NCI-H345 (cell line): ENCODE data around the gene DAPK2.
A peak's percentile ranks its signal among the peaks of the same experiment; 100 is the strongest.

Experiments
- DNase-seq: peaks from one replicate; lab custom pipeline; 2025; lab: John Stamatoyannopoulos, UW

DAPK2 gene

GRCh38 chr15:63893866-63894661 is 152.2 kb downstream of the DAPK2 start:
- DNase-seq = no peak

DNA sequence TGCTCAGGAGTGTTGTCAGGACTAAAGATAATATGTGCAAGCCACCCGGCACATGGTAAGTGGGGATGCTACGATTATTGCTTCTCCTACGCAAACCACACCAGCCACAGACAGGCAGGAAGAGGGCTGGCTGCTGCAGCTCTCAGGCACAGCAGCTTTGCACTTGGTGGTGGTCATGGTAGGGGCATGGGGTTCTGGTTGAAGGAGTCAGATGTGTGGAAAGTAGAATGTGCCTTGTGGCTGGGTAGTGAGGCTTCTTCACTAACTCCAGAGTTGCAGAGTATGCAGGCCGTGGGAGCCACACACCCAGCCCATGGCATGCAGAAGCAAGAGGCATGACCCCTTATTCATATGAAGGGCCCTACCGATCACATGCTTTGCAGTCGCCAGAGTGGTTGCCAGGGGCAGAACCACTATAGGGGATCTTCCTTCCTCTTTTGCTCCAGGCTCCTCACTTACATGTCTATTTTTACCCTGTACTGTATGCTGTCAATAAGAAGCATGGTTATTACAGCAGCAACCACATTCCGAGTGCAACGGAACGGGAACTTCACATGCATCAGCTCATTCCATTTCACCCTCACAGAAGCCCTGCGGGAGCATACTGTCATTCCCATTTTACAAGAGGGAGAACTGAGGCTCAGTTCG is 153.4 kb downstream of the DAPK2 start:
- no peak for DNase-seq

DNA sequence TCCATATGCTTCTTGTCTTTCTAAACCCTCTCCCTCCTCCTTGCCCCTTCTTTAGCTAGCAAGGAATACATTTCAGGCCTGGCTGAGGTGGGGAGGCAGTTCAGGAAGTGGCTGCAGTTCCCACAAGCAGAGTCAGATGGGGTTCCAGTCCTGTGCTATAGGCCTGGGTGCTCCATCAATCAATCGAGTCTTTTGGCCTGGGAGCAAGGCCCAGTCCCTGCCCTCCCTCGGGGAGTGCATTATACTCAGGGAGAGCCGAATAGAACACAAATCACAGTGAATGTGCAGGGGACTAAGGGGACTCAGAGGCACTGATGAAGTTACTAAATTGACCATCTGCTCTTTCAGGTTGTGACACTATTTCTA is 154.5 kb downstream of the DAPK2 start:
- DNase-seq = no peak

- peak; percentile 42 for DNase-seq
Measured at GRCh38 chr15:63891079-63891767, 155.1 kb downstream of the DAPK2 start.

- no peak for DNase-seq
Measured at GRCh38 chr15:63890617-63891016, 155.7 kb downstream of the DAPK2 start.

- no peak for DNase-seq
Measured at GRCh38 chr15:63889831-63890230, 156.5 kb downstream of the DAPK2 start.

DNA sequence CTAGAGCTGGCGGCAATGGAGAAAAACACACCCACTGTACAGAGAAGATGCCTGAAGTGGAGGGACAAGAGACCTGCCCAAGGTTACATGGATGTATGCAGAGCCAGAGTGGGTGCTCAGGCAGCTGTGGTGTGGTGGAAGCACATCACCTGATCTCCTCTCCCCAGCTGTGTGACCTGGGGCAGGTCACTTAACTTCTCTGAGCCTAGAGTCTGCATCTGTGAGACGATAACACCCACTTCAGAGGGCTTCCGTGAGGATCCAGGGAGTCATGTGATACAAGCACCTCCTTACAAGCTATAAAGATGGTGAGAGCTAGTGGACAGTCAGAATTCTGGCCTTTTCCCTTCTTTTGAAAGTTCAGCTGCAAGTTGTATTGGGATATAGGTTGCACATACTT is 157.5 kb downstream of the DAPK2 start:
- no peak for DNase-seq

DNA sequence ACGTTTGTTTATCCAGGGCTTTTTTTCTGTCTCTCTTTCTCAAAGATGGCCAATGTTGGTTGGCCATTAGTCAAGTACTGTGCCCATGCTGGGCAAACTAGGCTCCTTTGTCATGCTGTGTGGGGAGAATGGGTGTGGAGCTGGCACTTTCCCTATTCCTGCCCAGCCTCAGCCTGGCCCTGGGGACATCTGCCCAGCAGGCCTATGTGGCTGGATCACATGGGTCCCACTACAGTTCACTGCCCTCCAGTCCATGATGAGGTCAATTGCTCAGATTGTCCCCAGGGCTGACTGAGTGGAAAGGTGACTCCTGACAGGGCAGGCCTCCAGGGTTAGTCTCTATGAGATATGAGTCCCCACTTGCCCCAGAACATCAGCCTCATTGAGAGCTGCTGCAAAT is 158.1 kb downstream of the DAPK2 start:
- DNase-seq = no peak

GRCh38 chr15:63887630-63888029 is 158.7 kb downstream of the DAPK2 start:
- DNase-seq = no peak

DNA sequence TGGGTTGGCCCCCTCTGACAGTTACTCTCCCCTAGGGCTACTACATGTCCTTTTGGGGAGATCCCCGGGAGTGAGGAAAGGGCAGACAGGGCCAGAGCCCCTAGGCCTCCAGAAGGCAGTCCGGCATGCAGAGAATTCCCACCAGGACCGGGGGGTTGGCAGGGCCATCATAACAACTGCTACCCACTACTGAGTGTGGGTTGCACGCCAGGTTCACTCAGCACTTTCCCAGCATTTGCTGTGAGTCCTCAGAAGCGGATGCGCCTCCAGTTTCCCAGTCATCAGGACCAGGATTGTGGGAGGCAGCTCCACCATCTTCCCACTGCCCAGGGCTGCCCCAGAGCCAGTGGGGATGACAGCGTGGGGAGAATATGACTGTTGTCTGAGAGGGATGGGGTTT is 161.3 kb downstream of the DAPK2 start:
- DNase-seq = no peak

DNA sequence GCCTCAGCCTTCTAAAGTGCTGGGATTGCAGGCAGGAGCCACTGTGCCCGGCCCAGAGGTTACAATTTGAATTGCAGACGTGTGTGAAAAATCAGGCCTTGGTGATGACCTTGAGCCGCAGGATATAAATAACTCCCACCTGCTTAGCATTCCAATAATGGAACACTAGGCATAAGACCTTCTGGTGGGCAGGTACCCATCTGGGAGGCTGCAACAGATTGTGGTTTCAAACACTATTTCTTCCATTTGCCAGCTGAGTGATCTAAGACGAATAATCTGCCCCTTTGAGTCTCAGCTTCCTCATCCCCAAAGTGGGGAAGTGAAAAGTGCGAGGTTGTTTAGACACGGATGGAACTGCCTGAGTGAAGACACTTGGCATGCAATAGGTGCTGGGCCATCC is 164.9 kb downstream of the DAPK2 start:
- no peak for DNase-seq

GRCh38 chr15:63880744-63881143 is 165.5 kb downstream of the DAPK2 start:
- DNase-seq = no peak

GRCh38 chr15:63879995-63880394 is 166.3 kb downstream of the DAPK2 start:
- no peak for DNase-seq

DNA sequence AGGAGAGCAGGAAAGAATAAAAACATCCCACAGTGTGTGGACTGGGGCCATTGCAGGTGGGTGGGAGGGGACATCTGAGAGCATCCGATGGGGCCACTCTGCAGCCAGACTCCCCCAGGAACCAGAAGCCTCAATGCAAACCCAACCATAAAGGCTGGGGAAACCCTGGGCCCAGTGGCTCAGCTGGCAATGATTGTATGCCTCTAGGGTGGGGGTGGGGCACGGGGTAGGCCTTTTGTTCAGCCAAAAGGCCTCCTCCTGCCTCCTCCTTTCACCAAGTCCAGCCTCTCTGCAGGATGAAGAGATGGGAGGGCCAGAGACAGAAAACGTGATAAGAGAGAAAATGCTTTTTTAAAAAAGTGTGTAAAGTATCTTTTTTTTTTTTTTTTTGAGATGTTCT is 167.1 kb downstream of the DAPK2 start:
- no peak for DNase-seq

DNA sequence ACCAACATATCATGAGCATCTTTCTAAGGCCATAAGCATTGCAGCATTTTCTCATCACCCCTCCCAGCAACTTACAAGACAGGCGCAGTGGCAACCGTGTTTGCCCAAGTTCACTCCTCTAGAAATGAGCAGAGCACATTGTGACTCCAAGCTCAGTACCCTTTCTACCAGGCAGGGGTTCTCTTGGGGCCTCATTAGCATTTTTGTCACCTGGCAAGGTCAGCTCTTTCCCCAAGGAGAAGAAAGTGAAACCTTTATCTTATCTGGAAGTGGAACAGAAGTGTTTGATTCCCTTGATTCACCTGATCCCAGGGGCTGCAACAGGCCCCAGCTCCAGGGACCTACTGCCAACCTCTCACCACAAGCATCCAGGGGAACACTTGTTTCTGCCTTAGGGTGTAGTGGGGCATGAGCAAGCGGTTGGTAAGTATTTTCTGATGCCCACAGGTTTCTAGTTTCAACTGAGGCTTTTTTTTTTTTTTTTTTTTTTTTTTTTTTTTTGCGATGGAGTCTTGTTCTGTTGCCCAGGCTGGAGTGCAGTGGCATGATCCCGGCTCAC is 168.5 kb downstream of the DAPK2 start:
- no peak for DNase-seq

DNA sequence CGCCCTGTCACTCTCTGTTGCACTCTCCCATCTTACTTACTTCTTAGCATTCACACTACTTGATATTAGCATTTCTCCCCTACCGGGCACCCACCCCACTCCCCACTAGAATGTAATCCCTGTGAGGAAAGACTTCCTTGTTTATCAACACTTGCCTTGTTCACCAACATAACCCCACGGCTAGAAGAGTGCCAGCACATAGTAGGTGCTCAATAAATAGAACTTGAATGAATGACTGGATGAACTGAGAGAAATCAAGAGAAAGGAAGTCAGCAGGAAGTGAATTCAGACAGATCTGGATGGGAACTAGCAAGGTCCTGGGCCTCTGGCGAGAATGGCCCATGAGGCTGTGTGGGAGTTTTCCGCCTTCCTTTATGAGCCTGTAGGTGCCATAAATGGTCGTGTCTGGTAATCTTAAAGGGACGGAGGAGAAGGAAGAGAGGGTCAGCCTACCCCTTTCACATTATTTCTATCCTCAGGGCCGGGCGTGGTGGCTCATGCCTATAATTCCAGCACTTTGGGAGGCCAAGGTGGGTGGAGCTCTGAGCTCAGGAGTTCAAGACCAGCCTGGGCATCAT is 170.1 kb downstream of the DAPK2 start:
- no peak for DNase-seq

DNA sequence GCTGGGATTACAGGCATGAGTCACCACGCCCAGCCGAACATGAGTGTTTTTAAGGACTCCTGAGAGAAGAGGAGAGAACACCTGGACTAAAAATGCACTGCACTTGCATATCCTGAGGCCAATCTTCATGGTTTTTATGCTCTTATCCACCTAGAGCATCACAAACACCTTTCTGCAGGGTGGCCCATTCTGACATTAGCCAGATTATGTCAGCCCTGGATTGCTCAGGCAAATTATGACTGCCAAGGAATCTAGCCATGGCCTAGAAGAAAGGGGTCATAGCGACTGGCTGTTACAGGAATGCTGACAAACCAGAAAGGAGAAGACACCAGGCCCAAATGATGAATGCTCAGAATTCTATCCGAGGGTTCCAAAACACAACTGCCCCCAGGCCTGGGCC is 171.7 kb downstream of the DAPK2 start:
- no peak for DNase-seq

DNA sequence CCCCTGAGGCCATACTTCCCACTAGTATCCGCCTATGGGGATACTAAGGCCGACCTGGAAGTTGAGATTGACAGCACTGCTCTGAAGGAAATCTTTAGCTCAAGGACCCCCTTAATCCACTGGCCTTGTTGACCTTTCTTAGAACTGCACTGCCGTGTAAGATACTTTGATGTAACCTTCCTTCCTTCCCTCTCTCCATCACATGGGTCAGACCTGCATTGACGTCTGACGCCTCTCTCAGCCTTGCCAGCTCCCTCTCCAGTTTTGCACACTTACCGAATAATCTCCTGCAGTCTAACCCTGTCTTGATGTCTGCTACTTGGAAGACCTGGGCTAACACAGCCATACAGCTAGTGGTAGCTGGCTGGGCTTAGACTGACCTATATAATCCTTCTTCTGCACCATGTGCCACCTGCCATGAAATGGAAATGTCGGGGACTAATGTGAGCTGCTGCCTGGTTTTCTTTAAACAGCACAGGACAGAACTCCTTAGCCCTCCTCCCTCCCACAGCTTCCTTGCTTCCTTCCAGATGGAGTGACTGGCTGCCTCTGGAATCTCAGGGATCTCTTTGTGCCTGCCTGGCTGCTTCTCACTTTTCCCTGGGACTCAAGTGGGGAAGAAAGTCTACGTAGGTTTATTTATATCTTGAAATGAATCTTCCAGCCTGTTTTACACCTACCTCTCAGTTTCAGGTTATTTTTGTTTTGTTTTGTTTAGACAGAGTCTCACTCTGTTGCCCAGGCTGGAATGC is 173.3 kb downstream of the DAPK2 start:
- DNase-seq = no peak

DNA sequence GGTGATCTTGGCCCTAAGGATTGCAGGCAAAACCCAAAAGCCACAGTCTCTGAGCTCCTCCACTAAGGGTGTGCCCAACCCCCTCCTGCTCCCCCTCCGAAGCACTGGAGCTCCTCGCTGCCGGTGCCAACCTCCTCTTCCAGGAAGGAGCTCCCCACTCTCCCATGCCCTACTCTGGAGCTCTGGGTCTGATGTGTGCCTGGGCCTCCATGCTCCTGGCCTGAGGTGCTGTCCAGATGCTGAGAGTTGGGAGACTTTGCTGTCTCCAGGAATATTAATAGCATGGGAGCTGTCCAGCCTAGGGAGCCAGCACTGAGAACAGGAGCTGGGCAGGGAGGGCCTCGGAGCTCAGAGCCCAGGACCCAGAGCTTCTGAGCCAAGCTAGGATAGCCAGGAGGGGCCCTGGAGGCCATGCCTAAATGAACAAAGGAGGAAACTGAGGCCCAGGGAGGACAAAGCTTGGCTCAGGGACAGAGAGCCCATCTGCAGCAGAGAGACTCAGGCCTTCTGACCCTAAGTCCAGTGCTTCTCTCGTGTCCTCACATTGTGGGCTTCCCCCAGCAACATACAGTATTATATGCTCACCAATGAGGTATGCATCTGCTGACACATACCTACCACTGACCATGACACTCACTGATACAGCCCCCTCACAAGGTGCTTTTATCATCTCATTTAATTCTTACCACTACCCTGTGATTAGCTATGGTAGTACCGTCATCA is 175.6 kb downstream of the DAPK2 start:
- no peak for DNase-seq

DNA sequence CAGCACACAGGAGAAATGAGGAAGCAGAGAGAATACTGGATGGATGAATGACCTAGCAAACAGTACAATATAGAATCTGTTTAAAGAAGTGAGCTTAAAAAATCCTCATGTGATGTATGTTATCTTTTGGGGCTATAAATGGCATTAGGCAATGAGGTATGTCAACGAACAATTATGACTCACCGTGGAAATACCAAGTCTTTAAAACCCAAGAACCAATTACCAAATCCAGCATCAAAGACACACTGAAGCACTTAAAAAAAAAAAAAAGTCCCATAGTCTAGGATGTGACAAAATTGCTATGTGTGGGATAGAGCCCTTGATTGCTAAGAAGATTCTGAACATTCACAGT is 176.3 kb downstream of the DAPK2 start:
- no peak for DNase-seq

DNA sequence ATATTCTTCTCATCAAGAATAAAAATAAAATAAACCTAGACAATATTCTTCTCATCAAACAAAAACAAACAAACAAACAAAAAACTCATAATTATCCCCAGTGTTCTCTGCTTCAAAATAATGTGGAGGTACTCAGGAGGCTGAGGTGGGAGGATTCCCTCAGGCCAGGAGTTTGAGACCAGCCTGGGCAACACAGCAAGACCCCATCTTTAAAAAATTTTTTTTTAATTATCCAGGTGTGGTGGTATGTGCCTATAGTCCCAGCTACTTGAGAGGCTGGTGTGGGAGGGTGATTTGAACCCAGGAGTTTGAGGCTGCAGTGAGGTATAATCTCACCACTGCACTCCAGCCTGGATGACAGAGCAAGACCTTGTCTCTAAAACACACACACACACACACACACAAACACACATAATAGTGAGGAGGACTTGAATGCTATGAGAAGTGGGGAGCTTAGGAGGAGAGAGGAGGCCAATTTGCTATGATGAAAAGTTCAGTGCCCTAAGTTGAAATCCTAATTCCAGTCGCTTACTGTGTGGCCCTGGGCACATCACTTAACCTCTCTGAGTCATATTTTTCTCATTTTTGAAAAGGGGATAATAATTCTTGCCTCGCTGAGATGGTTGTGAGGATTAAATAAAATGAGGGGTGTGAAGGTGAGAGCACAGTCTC is 176.8 kb downstream of the DAPK2 start:
- DNase-seq = no peak
